Sigmoid colon (tissue), 7 donors: ENCODE measurements around the gene LFNG. TPM values are rescaled to one million over a fixed set of nuclear protein-coding genes. Genes with fewer than 3 reads are reported as not detected.

Experiments used
- DNase-seq: peaks from one replicate; pipeline ENCODE4 v3.0.0-alpha.2; 2019
- H3K27ac ChIP-seq, 4 donors: fragments of 200-600 bp; sonication (generic); one replicate each; pipeline ENCODE4 v1.5.1; 2016 to 2019; ENCODE audit warnings: mild to moderate bottlenecking in 1 of 4
- H3K27me3 ChIP-seq, 3 donors: fragments of 200-600 bp; sonication (generic); one replicate each; pipeline ENCODE4 v1.5.1; 2019; ENCODE audit warnings: mild to moderate bottlenecking in 1 of 3
- H3K36me3 ChIP-seq, 4 donors: fragments of 200-600 bp; sonication (generic); one replicate each; pipeline ENCODE4 v1.5.1; 2016 to 2019
- H3K4me1 ChIP-seq, 4 donors: fragments of 200-600 bp; sonication (generic); one replicate each; pipeline ENCODE4 v1.5.1; 2017 to 2019
- H3K4me3 ChIP-seq, 4 donors: fragments of 200-600 bp; sonication (generic); one replicate each; pipeline ENCODE4 v1.5.1; 2017 to 2019; ENCODE audit warnings: mild to moderate bottlenecking in 2 of 4, moderate library complexity in 1 of 4
- H3K9me3 ChIP-seq, 4 donors: fragments of 200-600 bp in 3 of 4; sonication (generic) in 3 of 4; one replicate each; pipeline versions ENCODE4 v1.5.1 to v1.6.1; 2013 to 2019
- CTCF ChIP-seq, 4 experiments: fragments of 450-650 bp in 3 of 4; fragments of 200-600 bp in 1 of 4; IDR thresholded peaks; one replicate each; pipeline ENCODE4 v1.5.1; 2016 to 2019; ENCODE audit warnings: antibody characterized with exemption in 4 of 4, mild to moderate bottlenecking in 3 of 4, moderate library complexity in 2 of 4
- EP300 ChIP-seq, 4 donors: sonication (generic); formaldehyde crosslinking; IDR thresholded peaks; one replicate each; pipeline ENCODE4 v1.6.1; 2017; ENCODE audit warnings: antibody characterized with exemption in 4 of 4
- POLR2A ChIP-seq, 2 donors: fragments of 450-650 bp; IDR thresholded peaks; one replicate each; pipeline ENCODE4 v1.6.1; 2016; ENCODE audit warnings: antibody characterized with exemption in 2 of 2, mild to moderate bottlenecking in 2 of 2, moderate library complexity in 2 of 2
- POLR2AphosphoS5 ChIP-seq, 4 donors: sonication (generic); formaldehyde crosslinking; IDR thresholded peaks; one replicate each; pipeline ENCODE4 v1.6.1; 2017; ENCODE audit warnings: antibody characterized with exemption in 4 of 4
- WGBS, 2 donors: extraction: QIAGEN DNeasy Blood & Tissue Kit; methylation state at CpG; one replicate each; pipeline ENCODE4 v1.1.7; 2013; 5-methylcytosine and 5-hydroxymethylcytosine counted together
- intact Hi-C: fragments of 100-400 bp; cut with DNase I; formaldehyde crosslinking; loops from one replicate; pipeline ENCODE4 v1.15.1; 2023
- polyA plus RNA-seq, 3 donors: library from polyadenylated mRNA; stranded (reverse); fragments of 200-250 nt; gene quantifications; one replicate each; pipeline ENCODE4 v1.2.3, GENCODE V29; 2013
- total RNA-seq, 4 donors: library from RNA; depleted of rRNA; stranded (reverse); fragments of >200 nt; gene quantifications; one replicate each; pipeline ENCODE4 v1.1.0, GENCODE V29; 2016
- donor health status: healthy with polysubstance abuse.
- donor health status: Bipolar disorder and iron deficiency.
- donor health status: healthy.

Gene LFNG
- total and polyA plus RNA-seq, 7 donors: 1.8 to 34.5 (median 5.8) TPM

GRCh38 chr7:2571409-2571808, 51.8 kb downstream of the LFNG start:
- 87 to 91% methylated on average over 15 of the region's 15 CpGs for WGBS, 2 donors
- Histone ChIP-seq H3K9me3 (no peaks in the 10 kb centered on the region), H3K4me1 (peaks cover 0 to 12% (median 6%) of the 10 kb centered on the region in 4 donors), H3K4me3 (no peak overlapping the region), H3K27me3 (no peaks in the 10 kb centered on the region), H3K27ac (no peak overlapping the region), H3K36me3 (peaks cover 0 to 41% (median 10%) of the 10 kb centered on the region in 4 donors)
- intact Hi-C loops: no loop called here
- TF ChIP-seq EP300 (IDR thresholded peaks at IDR 0.05): no peak
- TF ChIP-seq POLR2A (IDR thresholded peaks at IDR 0.05): no peak
- no peak for TF ChIP-seq CTCF (IDR thresholded peaks at IDR 0.05)
- no peak for TF ChIP-seq POLR2AphosphoS5 (IDR thresholded peaks at IDR 0.05)
- no peak for DNase-seq

GRCh38 chr7:2572101-2572842, 52.7 kb downstream of the LFNG start:
- peaks cover 0 to 9% (median 6%) of the 10 kb centered on the region in 4 donors for H3K4me1 ChIP-seq
- H3K9me3 ChIP-seq: no peaks in the 10 kb centered on the region
- TF ChIP-seq CTCF (IDR thresholded peaks at IDR 0.05): no peak
- intact Hi-C loops: no loop called here
- H3K27me3 ChIP-seq: no peaks in the 10 kb centered on the region
- peaks cover 0 to 41% (median 10%) of the 10 kb centered on the region in 4 donors for H3K36me3 ChIP-seq
- no peak overlapping the region for H3K27ac ChIP-seq
- WGBS, 2 donors: 53 to 80% methylated on average over 22 of the region's 22 CpGs
- H3K4me3 ChIP-seq: no peak overlapping the region
- no peak for DNase-seq

GRCh38 chr7:2573761-2574160, 54.2 kb downstream of the LFNG start:
- TF ChIP-seq POLR2AphosphoS5 (IDR thresholded peaks at IDR 0.05) (no peak), EP300 (IDR thresholded peaks at IDR 0.05) (no peak), CTCF (IDR thresholded peaks at IDR 0.05) (no peak), POLR2A (IDR thresholded peaks at IDR 0.05) (no peak)
- WGBS, 2 donors: 86 to 93% methylated on average over 9 of the region's 9 CpGs
- peaks cover 0 to 49% (median 14%) of the 10 kb centered on the region in 4 donors for H3K36me3 ChIP-seq
- no peak for DNase-seq
- no peaks in the 10 kb centered on the region for H3K4me1 ChIP-seq
- H3K27ac ChIP-seq: no peak overlapping the region
- no peak overlapping the region for H3K4me3 ChIP-seq
- no peaks in the 10 kb centered on the region for H3K27me3 ChIP-seq
- intact Hi-C loops: no loop called here
- no peaks in the 10 kb centered on the region for H3K9me3 ChIP-seq

GRCh38 chr7:2575046-2575732, 55.6 kb downstream of the LFNG start:
- Histone ChIP-seq H3K9me3 (no peaks in the 10 kb centered on the region), H3K27me3 (no peaks in the 10 kb centered on the region), H3K4me1 (no peaks in the 10 kb centered on the region), H3K27ac (no peak overlapping the region), H3K4me3 (no peak overlapping the region), H3K36me3 (peaks cover 0 to 59% (median 14%) of the 10 kb centered on the region in 4 donors)
- DNase-seq: no peak
- no peak for TF ChIP-seq POLR2A (IDR thresholded peaks at IDR 0.05)
- no peak for TF ChIP-seq CTCF (IDR thresholded peaks at IDR 0.05)
- TF ChIP-seq POLR2AphosphoS5 (IDR thresholded peaks at IDR 0.05): no peak
- TF ChIP-seq EP300 (IDR thresholded peaks at IDR 0.05): no peak
- 87 to 90% methylated on average over 21 of the region's 21 CpGs for WGBS, 2 donors
- intact Hi-C loops: no loop called here
